Measurements from ENCODE around the gene CCDC121.
"Not testable (repeated sequence)": the region's sequence is repeated elsewhere in the genome, so short reads cannot be mapped to it uniquely, and the experiment has no call there.

The CCDC121 gene

DNA sequence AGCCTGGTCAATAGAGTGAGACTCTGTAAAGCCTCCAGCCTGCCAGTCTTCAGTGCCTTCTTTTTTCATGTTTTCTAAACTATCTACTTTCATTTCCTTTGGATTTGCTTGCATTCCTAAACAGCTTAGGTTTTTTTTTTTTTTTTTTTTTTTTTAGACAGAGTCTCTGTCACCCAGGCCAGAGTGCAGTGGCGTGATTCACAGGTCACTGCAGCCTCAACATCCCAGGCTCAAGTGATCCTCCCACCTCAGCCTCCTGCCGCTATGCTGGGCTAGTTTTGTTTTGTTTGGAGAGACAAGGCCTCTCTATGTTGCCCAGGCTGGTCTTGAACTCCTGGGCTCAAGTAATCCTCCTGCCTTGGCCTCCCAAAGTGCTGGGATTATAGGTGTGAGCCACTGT is 1.4 kb upstream of the CCDC121 start:
- H3K27me3 ChIP-seq (ENCODE audit: insufficient read depth, low read length), result not testable (repeated sequence)

DNA sequence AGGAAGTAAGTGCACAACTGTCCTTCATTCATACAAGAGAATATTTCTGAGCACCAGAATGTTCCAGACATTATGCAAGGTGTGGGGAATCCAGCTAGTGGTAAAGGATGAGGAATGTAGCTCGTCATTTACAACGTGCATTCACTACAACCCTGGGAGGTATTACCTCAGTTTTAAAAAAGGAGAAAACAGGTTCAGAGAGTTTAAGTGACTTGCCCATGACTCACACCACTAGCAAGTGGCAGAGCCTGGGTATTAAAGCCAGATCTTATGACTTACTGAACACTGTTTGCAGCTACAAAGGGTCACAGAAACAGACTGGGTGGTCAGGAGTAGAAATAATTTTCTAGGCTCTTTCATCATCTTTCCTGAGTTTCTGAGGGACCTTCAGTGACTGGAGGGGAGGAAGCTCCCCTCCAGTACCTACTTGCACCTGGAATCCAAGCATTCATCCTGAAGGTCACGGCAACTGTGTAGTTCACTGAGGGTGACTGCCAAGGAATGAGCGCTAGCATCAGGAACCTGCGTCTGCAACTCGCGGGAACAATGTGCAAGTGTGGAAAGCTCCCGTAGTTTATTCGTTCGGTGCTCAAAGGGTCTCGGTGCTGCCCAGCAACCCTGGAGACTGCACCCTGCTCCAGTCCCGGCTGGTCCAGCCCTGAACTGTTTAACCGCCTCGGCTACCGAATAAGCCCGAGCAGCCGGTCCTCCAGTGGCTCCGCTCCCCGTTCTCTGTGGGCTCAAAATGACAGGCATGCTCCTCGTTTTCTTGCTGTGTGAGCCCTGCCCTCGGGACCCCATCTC is 647 bp downstream of the CCDC121 start:
- H3K4me3 ChIP-seq (ENCODE audit: low read length), result peak overlapping the region; percentile 95
- no peaks in the 10 kb centered on the region for H3K27me3 ChIP-seq (ENCODE audit: insufficient read depth, low read length)
- H3K4me1 ChIP-seq (ENCODE audit: insufficient read depth, low read length), result no peaks in the 10 kb centered on the region
- H3K9me3 ChIP-seq (ENCODE audit: insufficient read depth, low read depth, low read length), result no peaks in the 10 kb centered on the region
- H3K27ac ChIP-seq (ENCODE audit: low read length), result no peak overlapping the region
- H3K36me3 ChIP-seq (ENCODE audit: insufficient read depth, low read depth, low read length), result peaks cover 48% of the 10 kb centered on the region
- peak overlapping the region; percentile 97; the same call in 1 of the 2 replicates for H3K9ac ChIP-seq (ENCODE audit: low read depth, low read length)

More for the DNA sequence above, 1.4 kb upstream of the CCDC121 start:
- not testable (repeated sequence) for H3K27ac ChIP-seq (ENCODE audit: low read length); H3K9me3 ChIP-seq (ENCODE audit: insufficient read depth, low read depth, low read length); H3K9ac ChIP-seq (ENCODE audit: low read depth, low read length); H3K4me1 ChIP-seq (ENCODE audit: insufficient read depth, low read length); H3K4me3 ChIP-seq (ENCODE audit: low read length)
- peaks cover 51% of the 10 kb centered on the region for H3K36me3 ChIP-seq (ENCODE audit: insufficient read depth, low read depth, low read length)

DNA sequence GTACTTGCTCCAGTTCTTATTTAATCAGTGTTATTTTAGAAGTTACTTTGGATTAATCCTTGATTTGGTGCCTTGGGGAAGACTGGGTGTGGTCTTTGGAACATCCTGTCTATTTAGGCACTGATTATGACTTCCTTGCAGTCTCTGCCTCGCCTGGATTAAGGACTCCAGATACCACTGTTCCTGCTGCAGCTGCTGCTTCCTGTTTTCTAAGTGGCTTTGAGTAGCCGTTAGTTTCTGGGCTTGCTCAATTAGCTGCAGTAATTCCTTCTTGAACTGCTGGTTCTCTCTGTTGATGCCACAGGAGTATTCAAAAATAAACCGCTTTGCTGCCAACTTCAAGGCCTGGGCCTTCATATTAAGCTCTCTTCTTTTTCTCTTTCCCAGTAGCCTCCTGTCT is 1.9 kb downstream of the CCDC121 start:
- not testable (repeated sequence) for H3K27ac ChIP-seq (ENCODE audit: low read length); H3K9ac ChIP-seq (ENCODE audit: low read depth, low read length); H3K9me3 ChIP-seq (ENCODE audit: insufficient read depth, low read depth, low read length); H3K4me1 ChIP-seq (ENCODE audit: insufficient read depth, low read length); H3K27me3 ChIP-seq (ENCODE audit: insufficient read depth, low read length); H3K4me3 ChIP-seq (ENCODE audit: low read length)
- peaks cover 48% of the 10 kb centered on the region for H3K36me3 ChIP-seq (ENCODE audit: insufficient read depth, low read depth, low read length)

DNA sequence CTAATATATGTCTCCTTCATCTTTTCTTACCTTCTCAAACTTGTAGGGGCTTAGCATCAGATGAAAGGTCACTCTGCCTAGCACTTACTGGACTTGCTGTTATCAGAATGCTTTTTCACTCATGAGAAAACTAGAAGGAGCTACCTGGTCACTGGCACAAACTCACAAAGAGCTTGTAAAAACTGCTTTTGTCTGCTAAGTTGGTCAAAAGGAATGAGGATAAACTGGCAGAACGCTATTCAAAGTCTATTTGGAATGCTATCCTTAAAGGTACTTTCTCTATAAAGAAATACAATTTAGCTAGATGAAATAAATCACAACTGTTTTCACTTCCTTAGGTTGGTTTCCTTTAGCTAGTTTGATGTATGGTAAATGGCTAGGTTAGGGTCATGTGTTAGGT is 2.5 kb downstream of the CCDC121 start:
- not testable (repeated sequence) for H3K4me3 ChIP-seq (ENCODE audit: low read length); H3K27me3 ChIP-seq (ENCODE audit: insufficient read depth, low read length); H3K27ac ChIP-seq (ENCODE audit: low read length); H3K9me3 ChIP-seq (ENCODE audit: insufficient read depth, low read depth, low read length); H3K9ac ChIP-seq (ENCODE audit: low read depth, low read length); H3K4me1 ChIP-seq (ENCODE audit: insufficient read depth, low read length)
- H3K36me3 ChIP-seq (ENCODE audit: insufficient read depth, low read depth, low read length), result peaks cover 48% of the 10 kb centered on the region

DNA sequence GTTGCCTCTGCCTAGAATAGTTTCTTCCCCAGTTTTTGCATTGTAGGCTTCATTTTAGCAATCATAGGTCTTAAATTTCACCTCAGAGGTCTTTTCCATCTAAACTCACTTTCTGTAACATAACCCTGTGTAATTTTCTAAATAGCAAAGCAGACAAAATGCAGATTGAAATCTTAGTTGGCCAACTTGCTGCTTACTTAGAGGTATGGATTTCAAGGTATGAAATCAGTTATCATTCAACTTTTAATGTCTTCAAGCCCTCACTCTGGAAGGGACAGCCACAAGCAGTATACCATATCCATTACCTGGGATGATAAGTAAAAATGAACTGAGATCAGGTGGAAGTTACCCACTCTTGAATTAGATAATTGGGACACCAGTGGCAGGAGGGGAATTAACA is 3.9 kb downstream of the CCDC121 start:
- 0 out of 2 replicates have a peak, but pooled peaks cover 6% of the 10 kb centered on the region for H3K4me1 ChIP-seq (ENCODE audit: insufficient read depth, low read length)
- H3K9me3 ChIP-seq (ENCODE audit: insufficient read depth, low read depth, low read length), result no peaks in the 10 kb centered on the region
- no peak overlapping the region for H3K4me3 ChIP-seq (ENCODE audit: low read length)
- no peak overlapping the region for H3K27ac ChIP-seq (ENCODE audit: low read length)
- peaks cover 50% of the 10 kb centered on the region for H3K36me3 ChIP-seq (ENCODE audit: insufficient read depth, low read depth, low read length)
- H3K27me3 ChIP-seq (ENCODE audit: insufficient read depth, low read length), result no peaks in the 10 kb centered on the region
- H3K9ac ChIP-seq (ENCODE audit: low read depth, low read length), result no peak overlapping the region

DNA sequence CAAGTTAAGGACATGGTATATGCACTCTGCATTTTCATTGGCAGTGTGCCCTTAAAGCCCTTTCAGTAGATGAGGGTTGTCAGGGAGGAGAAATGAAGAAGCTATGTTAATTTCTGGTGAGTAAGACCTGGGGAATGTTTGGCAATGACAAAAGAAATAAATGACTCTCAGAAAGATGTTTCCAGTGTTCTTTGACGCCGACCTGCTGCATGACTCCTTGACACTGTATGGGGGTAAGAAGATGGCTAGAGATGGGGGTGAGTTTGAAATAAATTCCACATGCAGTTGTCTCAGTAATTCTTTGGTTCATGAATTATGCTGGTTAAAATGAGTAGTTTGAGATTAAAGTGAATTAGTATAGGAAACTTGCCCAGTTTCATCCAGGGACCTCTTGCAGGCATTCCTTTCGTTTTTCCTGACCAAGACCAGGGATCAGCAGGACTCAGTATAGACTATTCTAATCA is 5.9 kb downstream of the CCDC121 start:
- Histone ChIP-seq H3K4me1 (ENCODE audit: insufficient read depth, low read length) (0 out of 2 replicates have a peak, but pooled peaks cover 6% of the 10 kb centered on the region), H3K27me3 (ENCODE audit: insufficient read depth, low read length) (no peaks in the 10 kb centered on the region), H3K36me3 (ENCODE audit: insufficient read depth, low read depth, low read length) (peaks cover 66% of the 10 kb centered on the region), H3K9ac (ENCODE audit: low read depth, low read length) (no peak overlapping the region), H3K4me3 (ENCODE audit: low read length) (no peak overlapping the region), H3K27ac (ENCODE audit: low read length) (no peak overlapping the region), H3K9me3 (ENCODE audit: insufficient read depth, low read depth, low read length) (no peaks in the 10 kb centered on the region)

DNA sequence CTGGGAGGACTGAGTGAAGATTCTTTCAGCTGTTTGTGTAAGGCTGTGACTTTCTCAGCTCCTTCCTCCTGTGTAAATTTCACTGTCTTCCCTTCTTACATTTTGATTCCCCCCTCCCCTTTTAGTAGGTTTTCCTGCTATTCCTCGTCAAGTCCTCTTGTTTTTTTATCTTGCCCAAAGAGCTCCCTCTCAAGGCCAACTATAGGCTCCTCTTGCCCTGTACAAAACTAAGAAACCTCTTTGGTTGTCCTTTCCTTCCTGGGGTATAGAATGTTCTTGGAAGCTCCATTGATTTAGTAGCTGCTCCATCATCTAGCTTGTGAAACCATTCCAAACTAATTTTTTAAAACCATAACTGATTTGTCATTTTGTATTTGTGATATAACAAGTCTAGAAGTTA is 7.3 kb downstream of the CCDC121 start:
- Histone ChIP-seq H3K9ac (ENCODE audit: low read depth, low read length) (no peak overlapping the region), H3K36me3 (ENCODE audit: insufficient read depth, low read depth, low read length) (peaks cover 80% of the 10 kb centered on the region), H3K27ac (ENCODE audit: low read length) (no peak overlapping the region), H3K27me3 (ENCODE audit: insufficient read depth, low read length) (no peaks in the 10 kb centered on the region), H3K4me1 (ENCODE audit: insufficient read depth, low read length) (0 out of 2 replicates have a peak, but pooled peaks cover 6% of the 10 kb centered on the region), H3K4me3 (ENCODE audit: low read length) (no peak overlapping the region), H3K9me3 (ENCODE audit: insufficient read depth, low read depth, low read length) (no peaks in the 10 kb centered on the region)

DNA sequence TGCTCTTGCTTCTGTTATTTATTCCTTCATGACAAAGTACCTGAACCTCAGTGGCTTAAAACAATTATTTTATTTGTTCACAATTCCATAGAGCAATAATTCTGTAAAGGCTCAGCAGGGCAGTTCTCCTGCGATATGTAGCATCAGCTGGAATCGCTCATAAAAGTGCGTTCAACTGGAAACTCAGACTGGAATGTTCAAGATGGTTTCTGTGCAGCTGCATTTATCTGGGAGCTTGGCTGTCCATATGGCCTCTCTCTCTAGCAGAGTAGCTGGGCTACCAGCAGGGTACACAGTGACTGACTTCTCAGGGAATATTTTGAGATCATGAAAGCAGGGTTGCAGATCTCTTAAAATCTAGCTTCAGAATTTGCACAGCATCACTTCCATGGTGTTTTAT is 13.5 kb downstream of the CCDC121 start:
- H3K36me3 ChIP-seq (ENCODE audit: insufficient read depth, low read depth, low read length), result peaks cover 56% of the 10 kb centered on the region
- H3K4me1 ChIP-seq (ENCODE audit: insufficient read depth, low read length), result no peaks in the 10 kb centered on the region
- H3K27ac ChIP-seq (ENCODE audit: low read length), result no peak overlapping the region
- no peaks in the 10 kb centered on the region for H3K27me3 ChIP-seq (ENCODE audit: insufficient read depth, low read length)
- no peaks in the 10 kb centered on the region for H3K9me3 ChIP-seq (ENCODE audit: insufficient read depth, low read depth, low read length)
- no peak overlapping the region for H3K4me3 ChIP-seq (ENCODE audit: low read length)
- no peak overlapping the region for H3K9ac ChIP-seq (ENCODE audit: low read depth, low read length)

DNA sequence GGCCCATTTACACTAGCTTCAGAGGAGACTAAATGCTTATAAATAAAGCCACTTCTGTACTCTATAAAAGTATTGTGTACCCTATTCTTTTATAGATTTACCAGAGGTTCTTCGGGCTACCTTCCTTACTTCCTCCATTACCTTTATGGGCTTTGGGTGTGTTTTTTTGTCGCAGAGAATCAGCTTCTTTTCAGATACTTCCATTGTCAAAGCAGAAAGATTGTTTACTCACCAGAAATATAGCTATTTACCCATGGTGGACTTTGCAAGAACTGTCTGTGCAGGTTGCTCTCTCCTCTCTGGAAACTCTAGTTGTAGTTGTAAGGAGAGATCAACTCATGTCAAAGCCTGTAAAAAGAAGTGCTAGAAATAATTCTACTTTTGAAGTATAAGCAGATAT is 14.8 kb downstream of the CCDC121 start:
- no peaks in the 10 kb centered on the region for H3K27me3 ChIP-seq (ENCODE audit: insufficient read depth, low read length)
- H3K4me1 ChIP-seq (ENCODE audit: insufficient read depth, low read length), result no peaks in the 10 kb centered on the region
- H3K9ac ChIP-seq (ENCODE audit: low read depth, low read length), result no peak overlapping the region
- peaks cover 55% of the 10 kb centered on the region for H3K36me3 ChIP-seq (ENCODE audit: insufficient read depth, low read depth, low read length)
- no peak overlapping the region for H3K4me3 ChIP-seq (ENCODE audit: low read length)
- no peaks in the 10 kb centered on the region for H3K9me3 ChIP-seq (ENCODE audit: insufficient read depth, low read depth, low read length)
- no peak overlapping the region for H3K27ac ChIP-seq (ENCODE audit: low read length)

DNA sequence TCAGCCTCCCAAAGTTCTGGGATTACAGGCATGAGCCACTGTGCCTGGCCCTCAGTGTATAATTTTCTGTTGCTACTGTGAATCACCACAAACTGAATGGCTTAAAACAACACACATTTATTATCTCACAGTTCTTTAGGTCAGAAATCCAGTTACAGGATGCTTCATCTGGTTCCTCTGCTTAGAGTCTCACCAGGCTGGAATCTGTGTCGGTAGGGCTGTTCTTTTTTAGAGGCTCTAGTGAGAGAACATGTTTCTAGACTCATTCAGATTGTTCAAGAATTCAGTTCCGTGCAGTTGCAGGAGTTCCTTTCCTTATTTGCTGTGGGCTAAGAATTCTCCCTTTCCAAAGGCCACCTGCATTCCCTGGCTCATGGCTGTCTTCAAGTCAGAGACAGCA is 22.2 kb downstream of the CCDC121 start:
- peaks cover 66% of the 10 kb centered on the region for H3K36me3 ChIP-seq (ENCODE audit: insufficient read depth, low read depth, low read length)
- no peaks in the 10 kb centered on the region for H3K27me3 ChIP-seq (ENCODE audit: insufficient read depth, low read length)
- H3K9ac ChIP-seq (ENCODE audit: low read depth, low read length), result no peak overlapping the region
- H3K4me1 ChIP-seq (ENCODE audit: insufficient read depth, low read length), result no peaks in the 10 kb centered on the region
- H3K9me3 ChIP-seq (ENCODE audit: insufficient read depth, low read depth, low read length), result no peaks in the 10 kb centered on the region
- H3K4me3 ChIP-seq (ENCODE audit: low read length), result no peak overlapping the region
- no peak overlapping the region for H3K27ac ChIP-seq (ENCODE audit: low read length)

DNA sequence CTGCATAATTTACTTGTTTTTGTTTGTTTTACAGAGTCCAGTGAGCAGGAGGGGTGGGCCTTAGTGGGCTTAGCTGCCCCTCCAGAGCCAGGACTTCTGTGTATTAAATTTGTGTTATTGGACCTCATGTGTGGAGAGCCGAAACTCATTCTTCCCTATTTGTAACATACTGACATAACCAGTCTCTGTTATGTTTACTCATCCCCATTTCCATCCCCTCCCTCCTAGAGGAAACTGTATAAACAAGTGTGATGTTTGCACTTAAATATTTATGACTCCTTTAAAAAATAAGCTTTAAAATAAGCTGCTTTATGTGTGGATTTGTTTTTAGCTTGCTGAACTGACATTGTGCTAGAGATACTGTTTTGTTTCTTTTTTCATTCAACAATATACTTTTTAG is 32.2 kb downstream of the CCDC121 start:
- H3K27ac ChIP-seq (ENCODE audit: low read length), result no peak overlapping the region
- peaks cover 14% of the 10 kb centered on the region for H3K9me3 ChIP-seq (ENCODE audit: insufficient read depth, low read depth, low read length)
- H3K27me3 ChIP-seq (ENCODE audit: insufficient read depth, low read length), result no peaks in the 10 kb centered on the region
- H3K4me3 ChIP-seq (ENCODE audit: low read length), result no peak overlapping the region
- peaks cover 32% of the 10 kb centered on the region for H3K36me3 ChIP-seq (ENCODE audit: insufficient read depth, low read depth, low read length)
- H3K4me1 ChIP-seq (ENCODE audit: insufficient read depth, low read length), result no peaks in the 10 kb centered on the region
- H3K9ac ChIP-seq (ENCODE audit: low read depth, low read length), result no peak overlapping the region

DNA sequence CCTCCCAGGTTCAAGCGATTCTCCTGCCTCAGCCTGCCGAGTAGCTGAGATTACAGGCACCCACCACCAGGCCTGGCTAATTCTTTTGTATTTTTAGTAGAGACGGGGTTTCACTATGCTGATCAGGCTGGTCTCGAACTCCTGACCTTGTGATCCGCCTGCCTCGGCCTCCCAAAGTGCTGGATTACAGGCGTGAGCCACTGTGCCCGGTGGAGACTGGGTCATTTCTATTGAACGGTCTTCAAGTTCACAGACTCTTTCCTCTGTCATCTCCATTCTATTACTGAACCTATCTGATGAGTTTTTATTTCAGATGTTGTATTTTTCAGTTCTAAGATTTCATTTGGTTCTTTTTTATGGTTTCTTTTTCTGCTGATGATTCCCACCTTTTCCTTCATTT is 33.4 kb downstream of the CCDC121 start:
- H3K9ac ChIP-seq (ENCODE audit: low read depth, low read length); H3K27me3 ChIP-seq (ENCODE audit: insufficient read depth, low read length); H3K27ac ChIP-seq (ENCODE audit: low read length); H3K4me3 ChIP-seq (ENCODE audit: low read length); H3K4me1 ChIP-seq (ENCODE audit: insufficient read depth, low read length): not testable (repeated sequence)
- H3K36me3 ChIP-seq (ENCODE audit: insufficient read depth, low read depth, low read length), result peaks cover 22% of the 10 kb centered on the region
- peaks cover 14% of the 10 kb centered on the region for H3K9me3 ChIP-seq (ENCODE audit: insufficient read depth, low read depth, low read length)

Data from iPS-20b (cell line).